GM18861 (cell line): ENCODE measurements around the gene YIF1B.
A peak's percentile ranks its signal among the peaks of the same experiment; 100 is the strongest.

ENCODE experiments used
- ATAC-seq: cut with Tn5 transposase; IDR thresholded peaks from one replicate; pipeline ENCODE4 v1.9.1; 2021; ENCODE audit not compliant: unreplicated experiment

The YIF1B gene

DNA sequence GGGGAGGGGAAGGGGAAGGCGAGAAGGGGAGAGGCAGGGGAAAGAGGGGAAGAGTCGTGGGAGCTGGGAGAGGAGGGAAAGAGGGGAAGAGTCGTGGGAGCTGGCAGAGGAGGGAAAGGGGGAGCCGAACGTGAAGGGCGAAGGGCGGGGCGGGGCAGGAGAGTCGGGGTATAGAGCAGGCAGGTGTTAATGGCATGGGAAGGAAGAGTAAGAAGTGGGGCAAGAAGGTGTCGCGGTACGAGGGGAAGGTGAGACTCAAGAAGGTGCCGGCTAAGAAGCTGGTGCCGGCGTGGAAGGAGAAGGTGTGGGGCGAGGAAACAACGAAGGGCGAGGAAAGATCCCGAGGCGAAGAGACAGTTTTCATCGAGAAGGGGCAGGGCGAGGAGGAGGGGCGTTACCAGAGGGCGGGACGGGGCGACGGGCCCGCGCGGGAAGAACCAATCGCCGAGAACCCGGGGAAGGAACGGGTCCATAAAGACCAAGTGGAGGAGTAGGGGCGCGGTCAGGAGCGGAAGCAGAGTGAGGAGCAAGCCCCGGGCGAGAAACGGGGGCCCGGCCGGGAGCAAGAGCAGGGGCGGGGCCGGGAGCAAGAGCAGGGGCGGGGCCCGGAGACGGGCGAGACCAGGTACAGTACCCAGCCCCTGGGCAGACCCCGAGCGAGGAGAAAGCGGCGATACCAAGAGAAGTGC, 20.3 kb upstream of the YIF1B start:
- ATAC-seq = peak; percentile 49

GRCh38 chr19:38333245-38333644, 17.5 kb upstream of the YIF1B start:
- ATAC-seq = no peak

- ATAC-seq = no peak
These were observed 16.0 kb upstream of the YIF1B start for GRCh38 chr19:38331728-38332127.

DNA sequence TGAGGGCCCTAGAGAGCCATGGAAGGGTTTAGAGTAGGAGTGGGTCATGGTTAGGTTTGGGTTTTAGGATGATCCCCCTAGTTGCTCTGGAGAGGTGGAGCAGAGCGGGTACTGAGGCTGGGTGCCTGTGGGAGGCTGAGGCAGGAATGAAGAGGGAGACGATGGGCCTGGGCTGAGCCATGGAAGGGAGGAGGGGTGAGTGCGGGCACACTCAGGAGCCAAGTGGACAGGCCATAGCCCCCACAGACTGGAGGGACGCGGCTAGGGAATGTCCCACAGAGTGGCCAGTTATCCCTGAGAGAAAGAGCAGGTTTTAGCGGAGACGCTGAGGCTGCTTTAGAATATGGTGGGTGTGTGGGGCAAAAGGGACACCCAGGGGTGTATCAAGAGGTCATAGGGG, 13.9 kb upstream of the YIF1B start:
- ATAC-seq = no peak

GRCh38 chr19:38326591-38326990, 10.8 kb upstream of the YIF1B start:
- no peak for ATAC-seq

GRCh38 chr19:38324431-38324830, 8.7 kb upstream of the YIF1B start:
- ATAC-seq = no peak

- no peak for ATAC-seq
These were observed 7.5 kb upstream of the YIF1B start for GRCh38 chr19:38323291-38323690.

DNA sequence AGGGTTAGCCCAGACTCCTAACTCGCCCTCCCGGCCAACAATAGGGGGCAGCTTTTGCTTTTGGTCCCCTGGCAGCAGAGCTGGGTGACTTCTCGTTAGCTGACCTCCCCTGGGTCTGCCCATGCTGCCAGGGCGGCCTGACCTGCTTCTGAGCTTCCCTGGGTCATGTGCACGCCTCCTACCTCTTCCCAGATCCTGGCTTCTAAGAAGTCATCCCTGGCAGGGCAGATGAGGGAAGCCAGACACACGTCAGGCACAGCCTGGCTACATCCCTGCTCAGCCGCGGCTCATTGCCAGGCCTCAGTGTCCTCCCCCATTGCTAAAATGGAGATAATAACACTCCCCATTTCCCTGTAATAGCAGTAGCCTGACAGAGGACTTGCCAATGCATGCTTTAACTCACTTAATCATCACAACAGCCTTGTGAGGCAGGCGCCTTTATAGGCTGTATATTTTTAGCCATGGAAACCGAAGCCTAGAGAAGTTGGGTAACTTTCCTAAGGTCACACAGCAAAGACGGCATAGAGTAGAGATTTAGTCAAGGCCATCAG, 6.0 kb upstream of the YIF1B start:
- ATAC-seq = no peak

DNA sequence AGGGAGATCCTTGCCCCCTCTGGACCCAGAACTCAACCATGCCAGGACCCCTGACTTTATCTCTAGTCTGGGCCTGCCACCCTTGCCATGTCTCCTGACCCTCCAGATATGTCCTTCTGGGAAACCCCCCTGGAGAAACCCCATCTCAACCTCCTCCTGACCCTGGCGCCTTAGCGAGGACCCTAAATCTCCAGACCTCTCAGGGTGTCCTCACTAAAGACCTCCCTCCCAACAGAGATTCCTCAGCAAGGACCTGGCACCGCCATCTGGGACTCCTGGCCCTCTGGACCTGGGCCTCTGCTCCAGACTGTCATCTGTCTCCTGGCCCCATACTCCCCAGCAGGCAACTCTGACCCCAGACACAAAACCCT, 5.2 kb upstream of the YIF1B start:
- ATAC-seq = no peak

- no peak for ATAC-seq
These were observed 3.9 kb upstream of the YIF1B start, which contains the start of gene KCNK6 for GRCh38 chr19:38319421-38320258. Gene KCNK6, plus strand, starts transcription at chr19:38319845. Its CDS starts 106 bp downstream, at chr19:38319951.

GRCh38 chr19:38318660-38319059, 2.9 kb upstream of the YIF1B start:
- ATAC-seq = no peak

- ATAC-seq = no peak
These were observed 1.4 kb upstream of the YIF1B start for GRCh38 chr19:38317104-38317612.

- ATAC-seq = no peak
These were observed 825 bp upstream of the YIF1B start for GRCh38 chr19:38316477-38317067.

DNA sequence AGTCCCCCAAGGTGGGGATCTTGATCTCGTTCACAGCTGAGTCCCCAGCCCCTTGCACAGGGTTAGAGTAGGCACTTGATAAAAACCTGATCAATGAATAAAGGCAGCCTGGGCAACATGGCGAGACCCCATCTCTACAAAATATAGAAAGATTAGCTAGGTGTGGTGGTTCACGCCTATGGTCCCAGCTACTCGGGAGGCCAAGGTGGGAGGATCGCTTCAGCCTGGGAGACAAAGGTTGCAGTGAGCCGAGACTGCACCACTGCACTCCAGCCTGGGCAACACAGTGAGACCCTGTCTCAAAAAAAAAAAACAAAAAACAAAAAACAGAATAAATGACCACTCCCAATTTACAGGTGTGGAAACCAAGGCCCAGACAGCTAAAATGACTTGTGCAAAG, 4.8 kb downstream of the YIF1B start:
- no peak for ATAC-seq

GRCh38 chr19:38310279-38310670, 5.5 kb downstream of the YIF1B start:
- ATAC-seq = no peak

- ATAC-seq = no peak
These were observed 6.0 kb downstream of the YIF1B start for GRCh38 chr19:38309615-38310278.

- no peak for ATAC-seq
These were observed 6.7 kb downstream of the YIF1B start for GRCh38 chr19:38308926-38309614.

GRCh38 chr19:38308006-38308766, 7.6 kb downstream of the YIF1B start:
- no peak for ATAC-seq

- no peak for ATAC-seq
These were observed 8.2 kb downstream of the YIF1B start for GRCh38 chr19:38307597-38307996.

- no peak for ATAC-seq
These were observed 8.7 kb downstream of the YIF1B start for GRCh38 chr19:38307076-38307475.
